Subcutaneous adipose tissue (tissue), 4 donors: ENCODE data around the gene SCNN1A. TPM values are rescaled to one million over a fixed set of nuclear protein-coding genes. Genes with fewer than 3 reads are reported as not detected.

Experiments
- CTCF ChIP-seq: fragments of 450-650 bp; IDR thresholded peaks from one replicate; pipeline ENCODE4 v1.5.1; 2016; ENCODE audit warnings: low read depth, mild to moderate bottlenecking, control low read depth, antibody characterized with exemption, moderate library complexity
- total RNA-seq, 4 donors: library from RNA; depleted of rRNA; stranded (reverse); fragments of >200 nt; gene quantifications; one replicate each; pipeline ENCODE4 v1.1.0, GENCODE V29; 2016

The SCNN1A gene
- total RNA-seq, 4 donors from 2014 or later = 3.4 to 5.8 (median 4.1) TPM

GRCh38 chr12:6347367-6348338 lies 27.7 kb downstream of the SCNN1A start:
- no peak for TF ChIP-seq CTCF

GRCh38 chr12:6346942-6347341 lies 28.4 kb downstream of the SCNN1A start:
- TF ChIP-seq CTCF = no peak

- TF ChIP-seq CTCF = no peak
Observed at GRCh38 chr12:6346235-6346832, 29.0 kb downstream of the SCNN1A start.

- TF ChIP-seq CTCF = no peak
Observed at GRCh38 chr12:6345319-6346091, 29.9 kb downstream of the SCNN1A start.

GRCh38 chr12:6343518-6343917 lies 31.8 kb downstream of the SCNN1A start:
- TF ChIP-seq CTCF = no peak

- TF ChIP-seq CTCF = no peak
Observed at GRCh38 chr12:6342140-6342889, 33.0 kb downstream of the SCNN1A start.
